HG03520 (cell line): ENCODE measurements around the gene THPO.

Experiments used
- ATAC-seq: cut with Tn5 transposase; IDR thresholded peaks from one replicate; pipeline ENCODE4 v1.9.1; 2021; ENCODE audit warnings: mild to moderate bottlenecking, moderate library complexity; ENCODE audit not compliant: unreplicated experiment

The THPO gene

DNA sequence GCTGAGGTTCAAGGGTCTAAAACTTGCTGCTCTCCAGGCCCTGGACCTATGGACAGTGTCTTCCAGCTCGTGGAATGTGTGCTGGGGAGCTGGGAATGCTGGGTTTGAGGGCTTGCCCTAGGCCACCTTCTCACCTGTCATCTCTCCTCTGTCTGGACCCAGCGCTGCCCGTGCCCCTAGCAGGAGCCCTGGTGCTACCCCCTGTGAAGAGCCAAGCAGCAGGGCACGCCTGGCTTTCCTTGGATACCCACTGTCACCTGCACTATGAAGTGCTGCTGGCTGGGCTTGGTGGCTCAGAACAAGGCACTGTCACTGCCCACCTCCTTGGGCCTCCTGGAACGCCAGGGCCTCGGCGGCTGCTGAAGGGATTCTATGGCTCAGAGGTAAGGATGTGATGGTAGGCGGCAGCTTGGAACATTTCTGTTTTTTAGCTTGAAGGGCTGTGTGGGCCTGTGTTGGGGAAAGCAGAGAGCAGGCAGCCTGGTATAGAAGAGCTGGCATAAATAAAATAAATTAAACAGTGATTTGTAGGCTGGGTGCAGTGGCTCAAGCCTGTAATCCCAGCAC, 6.9 kb upstream of the THPO start:
- no peak for ATAC-seq

- ATAC-seq: no peak
Observed at GRCh38 chr3:184384342-184384741, 6.3 kb upstream of the THPO start.

- no peak for ATAC-seq
Observed at GRCh38 chr3:184383033-184383740, 5.2 kb upstream of the THPO start.

DNA sequence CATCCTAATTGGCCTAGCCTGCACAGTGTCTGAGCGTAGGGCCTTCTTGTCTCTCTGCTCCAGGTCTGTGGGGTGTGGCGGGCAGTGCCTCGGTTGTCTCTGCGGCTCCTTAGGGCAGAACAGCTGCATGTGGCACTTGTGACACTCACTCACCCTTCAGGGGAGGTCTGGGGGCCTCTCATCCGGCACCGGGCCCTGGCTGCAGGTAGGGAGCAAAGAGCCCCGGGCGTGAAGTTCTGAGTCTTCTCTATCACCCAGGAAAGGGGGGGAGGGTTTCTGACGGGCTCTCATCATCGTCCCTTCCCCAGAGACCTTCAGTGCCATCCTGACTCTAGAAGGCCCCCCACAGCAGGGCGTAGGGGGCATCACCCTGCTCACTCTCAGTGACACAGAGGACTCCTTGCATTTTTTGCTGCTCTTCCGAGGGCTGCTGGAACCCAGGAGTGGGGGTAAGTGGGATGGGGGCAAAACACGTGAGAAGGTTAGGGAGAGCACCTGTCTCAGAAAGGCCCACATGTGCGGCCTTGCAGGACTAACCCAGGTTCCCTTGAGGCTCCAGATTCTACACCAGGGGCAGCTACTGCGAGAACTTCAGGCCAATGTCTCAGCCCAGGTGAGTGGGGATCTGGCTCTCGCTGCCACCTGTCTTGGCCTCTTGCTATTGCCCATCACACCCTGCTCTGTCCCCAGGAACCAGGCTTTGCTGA, 4.5 kb upstream of the THPO start:
- ATAC-seq: no peak

GRCh38 chr3:184381261-184382224, 3.5 kb upstream of the THPO start:
- no peak for ATAC-seq

- no peak for ATAC-seq
Observed at GRCh38 chr3:184380627-184381260, 2.7 kb upstream of the THPO start.

GRCh38 chr3:184380185-184380626, 2.2 kb upstream of the THPO start:
- no peak for ATAC-seq

DNA sequence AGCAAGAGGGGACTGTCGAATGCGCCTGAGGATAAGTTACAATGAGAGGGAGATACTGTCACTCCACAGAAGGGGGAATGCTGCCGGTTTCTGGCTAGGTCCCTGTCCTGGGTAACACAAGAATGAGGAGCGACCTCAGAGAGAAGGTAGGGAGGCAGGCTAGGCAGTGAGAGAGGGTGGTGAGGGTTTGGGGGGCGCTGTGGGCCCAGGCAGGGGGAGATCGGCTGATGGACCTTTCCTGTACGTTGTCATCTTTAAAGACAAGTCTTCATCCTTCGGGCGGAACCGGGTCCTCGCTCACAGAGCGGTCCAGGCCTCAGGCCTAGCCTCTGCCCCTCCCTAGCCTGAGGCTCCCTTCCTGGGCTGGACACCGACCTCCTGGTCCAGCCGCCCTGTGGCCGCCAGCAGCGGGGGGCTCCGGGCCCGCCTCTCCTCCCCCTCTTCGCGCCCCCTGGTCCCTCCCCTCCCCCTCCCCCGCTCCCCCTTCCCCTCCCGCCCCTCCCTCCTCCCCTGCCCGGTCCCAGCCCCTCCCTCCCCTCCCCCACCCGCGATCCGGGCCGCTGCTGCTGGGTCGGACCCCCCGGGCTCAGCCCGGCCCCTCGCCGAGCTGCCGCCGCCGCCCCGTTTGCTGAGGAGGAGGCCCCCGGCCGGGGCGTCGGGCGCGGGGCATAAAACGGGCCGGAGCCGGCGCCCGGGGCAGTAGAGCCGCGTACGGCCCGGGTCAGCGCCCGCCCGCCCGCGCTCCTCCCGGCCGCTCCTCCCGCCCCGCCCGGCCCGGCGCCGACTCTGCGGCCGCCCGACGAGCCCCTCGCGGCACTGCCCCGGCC, 1.6 kb upstream of the THPO start, which contains the start of gene CHRD:
Gene CHRD (plus strand): TSS at position 697 of the 827 bp plus-strand sequence. CDS start 265 bp downstream, outside the sequence.
- ATAC-seq: no peak

- no peak for ATAC-seq
Observed at GRCh38 chr3:184378651-184379357, 797 bp upstream of the THPO start.

- ATAC-seq: no peak
Observed at GRCh38 chr3:184377374-184377773, 633 bp downstream of the THPO start.

GRCh38 chr3:184375747-184376461, 2.1 kb downstream of the THPO start:
- no peak for ATAC-seq

DNA sequence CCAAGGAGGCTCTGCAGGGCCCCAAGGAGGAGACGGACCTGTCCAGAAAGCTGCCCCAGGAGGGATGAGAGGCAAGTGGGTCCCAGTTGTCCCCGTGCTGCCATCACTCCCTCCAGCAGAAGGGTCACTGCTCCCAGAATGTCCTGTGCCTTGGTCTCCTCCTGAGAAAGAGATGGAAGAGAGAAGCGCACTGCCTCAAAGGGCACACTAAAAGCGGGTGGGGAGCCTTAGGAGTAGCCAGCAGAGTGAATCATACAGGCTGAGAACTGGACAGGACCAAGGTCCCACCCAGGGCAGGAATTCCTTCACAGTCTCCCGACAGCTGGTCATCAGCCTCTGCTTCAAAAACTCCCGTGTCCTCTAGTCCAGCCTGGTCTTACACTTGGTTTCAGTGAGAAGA, 4.6 kb downstream of the THPO start:
- no peak for ATAC-seq

GRCh38 chr3:184372911-184373310, 5.1 kb downstream of the THPO start:
- no peak for ATAC-seq

DNA sequence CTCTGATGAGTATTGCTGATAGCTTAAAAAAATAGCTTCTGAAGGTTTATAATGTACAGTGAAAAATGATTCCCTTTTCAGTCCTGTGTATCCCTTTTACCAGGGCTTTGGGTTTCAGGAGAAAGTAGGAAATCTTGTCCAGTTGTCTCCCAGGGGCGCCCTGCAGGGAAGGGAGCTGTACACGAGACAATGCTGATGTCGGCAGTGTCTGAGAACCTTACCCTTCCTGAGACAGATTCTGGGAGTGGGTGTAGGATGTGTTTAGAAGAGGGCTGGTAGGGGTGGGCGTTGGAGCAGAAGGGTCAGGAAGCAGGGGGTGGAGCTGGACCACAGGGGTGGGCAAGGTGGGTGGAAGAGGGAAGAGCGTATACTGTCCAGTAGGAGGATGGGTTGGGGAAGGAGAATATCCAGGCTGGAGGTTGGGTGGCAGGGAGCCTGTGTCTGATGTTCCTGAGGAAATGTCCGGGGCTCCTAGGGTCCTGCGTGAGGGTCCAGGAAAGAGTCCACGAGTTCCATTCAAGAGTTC, 5.6 kb downstream of the THPO start:
- no peak for ATAC-seq

- ATAC-seq: peak; percentile 53
Observed at GRCh38 chr3:184371570-184372018, 6.4 kb downstream of the THPO start.

- ATAC-seq: no peak
Observed at GRCh38 chr3:184368586-184369183, 9.3 kb downstream of the THPO start.

- no peak for ATAC-seq
Observed at GRCh38 chr3:184368116-184368515, 9.9 kb downstream of the THPO start.
